Lung microvascular endothelial cell (primary cell): Measurements from ENCODE around the gene ACSL1. TPM values are rescaled to one million over a fixed set of nuclear protein-coding genes. Genes with fewer than 3 reads are reported as not detected.

Source experiments
- DNase-seq, 2 donors: peaks; one replicate each; pipeline versions ENCODE4 v3.0.0 to v3.0.0-alpha.2; 2010; ENCODE audit warnings: low read depth in 2 of 2
- total RNA-seq: library from RNA; depleted of rRNA; stranded (reverse); fragments of >200 nt; gene quantifications from 2 replicates; pipeline ENCODE4 v1.2.1, GENCODE V29; 2014

Gene ACSL1, protein sequence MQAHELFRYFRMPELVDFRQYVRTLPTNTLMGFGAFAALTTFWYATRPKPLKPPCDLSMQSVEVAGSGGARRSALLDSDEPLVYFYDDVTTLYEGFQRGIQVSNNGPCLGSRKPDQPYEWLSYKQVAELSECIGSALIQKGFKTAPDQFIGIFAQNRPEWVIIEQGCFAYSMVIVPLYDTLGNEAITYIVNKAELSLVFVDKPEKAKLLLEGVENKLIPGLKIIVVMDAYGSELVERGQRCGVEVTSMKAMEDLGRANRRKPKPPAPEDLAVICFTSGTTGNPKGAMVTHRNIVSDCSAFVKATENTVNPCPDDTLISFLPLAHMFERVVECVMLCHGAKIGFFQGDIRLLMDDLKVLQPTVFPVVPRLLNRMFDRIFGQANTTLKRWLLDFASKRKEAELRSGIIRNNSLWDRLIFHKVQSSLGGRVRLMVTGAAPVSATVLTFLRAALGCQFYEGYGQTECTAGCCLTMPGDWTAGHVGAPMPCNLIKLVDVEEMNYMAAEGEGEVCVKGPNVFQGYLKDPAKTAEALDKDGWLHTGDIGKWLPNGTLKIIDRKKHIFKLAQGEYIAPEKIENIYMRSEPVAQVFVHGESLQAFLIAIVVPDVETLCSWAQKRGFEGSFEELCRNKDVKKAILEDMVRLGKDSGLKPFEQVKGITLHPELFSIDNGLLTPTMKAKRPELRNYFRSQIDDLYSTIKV
- 3.6 and 9.2 TPM in 2 replicates for total RNA-seq

GRCh38 chr4:184825896-184826690 is at the start of gene ACSL1:
Gene ACSL1, minus strand, starts transcription at chr4:184825968. Its CDS starts 22,454 bp downstream, at chr4:184803514.
- DNase-seq, result peak; percentile 65 to 69

GRCh38 chr4:184873054-184873453 is 47.3 kb upstream of the ACSL1 start:
- no peak for DNase-seq

- DNase-seq, result no peak
Observed at GRCh38 chr4:184870718-184871117, 45.0 kb upstream of the ACSL1 start.

DNA sequence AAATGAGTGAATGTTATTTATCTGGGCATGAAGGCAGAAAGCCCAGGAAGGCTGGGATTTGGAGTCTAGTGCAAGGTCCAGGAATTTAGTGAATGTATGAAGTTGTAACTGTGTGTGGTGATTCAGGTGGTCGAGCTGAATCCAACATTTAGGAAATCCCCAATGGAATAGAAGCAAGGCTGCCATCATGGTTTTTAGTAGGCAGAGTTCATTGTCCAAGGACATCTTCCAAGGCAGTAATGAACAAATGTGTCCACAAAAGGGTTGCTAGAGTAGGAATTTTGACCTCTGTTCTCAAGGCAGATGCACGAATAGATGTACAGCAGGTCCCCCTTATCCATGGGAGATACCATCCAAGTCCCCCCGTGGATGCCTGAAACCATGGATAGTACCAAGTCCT is 42.9 kb upstream of the ACSL1 start:
- DNase-seq, result no peak

- no peak for DNase-seq
Observed at GRCh38 chr4:184863916-184864315, 38.1 kb upstream of the ACSL1 start.

GRCh38 chr4:184861047-184861446 is 35.3 kb upstream of the ACSL1 start:
- no peak for DNase-seq

GRCh38 chr4:184860018-184860779 is 34.4 kb upstream of the ACSL1 start:
- no peak for DNase-seq

DNA sequence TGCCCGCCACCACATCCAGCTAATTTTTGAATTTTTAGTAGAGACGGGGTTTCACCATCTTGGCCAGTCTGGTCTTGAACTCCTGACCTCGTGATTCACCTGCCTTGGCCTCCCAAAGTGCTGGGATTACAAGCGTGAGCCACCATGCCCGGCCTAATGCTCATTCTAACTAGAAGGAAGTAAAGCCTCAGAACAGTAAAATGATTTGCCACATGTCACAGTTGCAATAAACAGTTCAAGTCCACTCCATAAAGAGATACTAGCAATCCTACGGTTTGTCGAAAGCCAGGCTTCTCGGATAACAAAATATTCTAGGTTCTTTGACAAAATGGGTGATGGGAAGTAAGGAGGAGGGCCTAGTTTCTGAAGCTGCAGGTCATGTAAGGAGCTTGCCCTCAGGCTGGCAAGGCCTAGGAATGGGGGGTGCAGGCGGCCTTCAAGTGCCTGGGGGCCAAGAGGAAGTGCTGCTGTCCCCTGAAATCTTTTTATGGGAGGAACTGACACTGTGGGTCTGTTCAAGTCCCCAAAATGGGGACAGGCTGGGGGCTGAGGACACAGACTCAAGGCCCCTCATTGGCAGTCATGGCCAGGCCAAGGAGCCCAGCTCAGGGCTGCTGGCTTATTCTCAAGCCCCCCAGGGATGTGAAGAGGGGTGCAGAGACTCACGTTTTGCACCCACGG is 31.8 kb upstream of the ACSL1 start:
- DNase-seq, result no peak

DNA sequence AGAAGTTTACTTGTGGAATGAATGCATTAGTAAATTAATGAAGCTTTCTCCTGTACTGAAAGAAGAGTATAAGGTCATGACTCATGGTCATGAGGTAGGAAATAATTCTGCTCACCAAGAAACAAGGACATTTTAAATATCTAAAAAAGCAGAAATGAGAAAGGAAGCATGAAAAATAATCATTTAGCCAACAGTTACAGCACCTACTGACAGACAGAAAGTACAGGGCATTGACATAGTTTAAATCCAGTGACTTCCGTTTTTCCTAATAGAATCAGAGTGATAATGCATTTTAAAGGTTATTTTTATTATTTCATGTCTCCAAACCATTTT is 30.5 kb upstream of the ACSL1 start:
- DNase-seq, result no peak

DNA sequence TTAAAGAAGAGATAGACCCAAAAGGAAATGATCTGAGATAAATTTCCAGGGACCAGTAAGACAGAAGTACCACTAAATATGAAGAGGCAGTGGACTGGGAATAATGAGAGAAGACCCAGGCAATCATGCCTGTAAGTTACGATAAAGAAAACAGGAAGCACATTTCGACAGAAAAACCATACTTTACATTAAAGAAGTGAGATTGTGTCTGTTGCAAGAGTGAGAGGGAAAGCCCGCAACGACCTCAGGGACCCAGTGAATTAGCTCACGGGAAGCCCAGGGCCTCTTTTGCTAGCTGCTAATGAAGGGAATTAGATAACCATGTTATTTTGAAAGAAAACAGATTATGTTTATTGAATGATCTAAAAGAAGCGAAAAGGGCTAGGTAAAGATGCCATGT is 28.9 kb upstream of the ACSL1 start:
- no peak for DNase-seq

DNA sequence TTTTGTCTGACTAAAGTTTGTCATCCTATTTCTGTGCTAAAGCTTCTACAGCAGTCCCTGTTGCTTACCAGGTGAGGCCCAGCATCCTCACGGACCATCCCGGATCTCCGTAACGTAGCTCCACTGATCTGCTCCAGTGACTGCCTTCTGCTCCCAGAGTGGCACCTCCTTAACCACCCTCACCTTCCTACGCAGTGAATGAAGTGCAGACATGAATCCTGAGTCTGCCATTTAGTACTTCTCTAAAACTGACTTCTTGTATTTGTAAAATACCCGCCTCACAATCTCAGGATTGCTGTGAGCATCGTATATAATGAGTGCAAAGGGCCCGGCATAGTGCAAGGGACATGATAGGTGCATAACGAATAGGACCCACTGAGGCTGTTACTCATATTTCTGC is 27.7 kb upstream of the ACSL1 start:
- DNase-seq, result no peak

- no peak for DNase-seq
Observed at GRCh38 chr4:184851886-184852285, 26.1 kb upstream of the ACSL1 start.

DNA sequence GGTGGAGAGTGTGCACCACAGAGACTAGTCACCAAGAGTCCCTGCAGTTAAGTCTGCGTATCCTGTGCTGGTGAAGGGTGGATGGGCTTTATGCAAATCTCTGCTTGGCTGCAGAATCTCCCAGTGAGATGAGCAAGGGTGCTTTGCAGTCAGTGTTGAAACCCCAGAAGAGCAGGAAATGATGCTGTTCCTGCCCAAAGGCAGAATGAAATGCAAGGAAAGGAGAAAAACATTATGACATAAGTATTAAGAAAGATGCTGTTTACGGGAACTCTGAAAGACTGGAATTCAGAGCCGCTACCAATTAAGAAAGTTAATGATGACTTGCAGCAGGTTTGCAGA is 25.4 kb upstream of the ACSL1 start:
- DNase-seq, result peak in 1 of 2 donors; percentile 5

GRCh38 chr4:184850431-184851199 is 24.8 kb upstream of the ACSL1 start:
- no peak for DNase-seq

GRCh38 chr4:184850018-184850417 is 24.2 kb upstream of the ACSL1 start:
- no peak for DNase-seq

DNA sequence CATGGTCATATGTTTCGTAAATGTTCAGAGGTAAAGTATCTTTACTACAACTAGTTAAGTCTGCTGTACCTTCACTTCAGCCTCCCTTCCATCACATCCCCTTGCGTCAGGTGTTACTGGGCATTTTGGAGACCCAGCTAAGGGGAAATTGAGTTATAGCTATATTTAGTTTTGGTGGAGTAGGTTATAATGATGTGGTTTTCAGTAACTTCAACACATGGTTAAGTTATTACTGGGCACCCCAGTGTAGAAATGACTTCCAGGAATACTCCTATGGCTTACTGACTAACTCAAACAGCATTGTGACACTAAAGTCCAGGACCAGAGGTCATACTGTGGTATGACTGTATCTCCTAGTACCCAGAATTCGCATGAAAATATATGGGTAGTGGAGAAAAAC is 23.4 kb upstream of the ACSL1 start:
- DNase-seq, result no peak

DNA sequence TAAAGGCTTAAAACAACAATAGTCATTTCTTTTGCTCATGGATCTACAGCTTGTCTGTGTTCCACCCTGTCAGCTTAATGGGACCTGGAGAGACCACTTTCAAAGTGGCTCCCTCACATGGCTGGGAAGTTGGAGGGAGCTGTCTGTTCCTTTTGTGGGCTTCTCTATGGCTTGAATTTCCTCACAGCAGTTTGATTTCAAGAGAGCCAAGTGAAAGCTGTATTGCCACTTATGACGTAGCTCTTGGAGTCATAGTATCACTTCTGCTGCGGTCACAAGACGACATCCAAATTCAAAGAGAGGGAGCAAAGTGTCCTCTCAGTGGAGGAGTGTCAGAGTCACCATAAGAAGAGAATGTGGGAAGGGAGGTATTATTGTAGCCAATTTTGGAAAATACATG is 22.7 kb upstream of the ACSL1 start:
- DNase-seq, result no peak

GRCh38 chr4:184846531-184846930 is 20.8 kb upstream of the ACSL1 start:
- DNase-seq, result no peak

DNA sequence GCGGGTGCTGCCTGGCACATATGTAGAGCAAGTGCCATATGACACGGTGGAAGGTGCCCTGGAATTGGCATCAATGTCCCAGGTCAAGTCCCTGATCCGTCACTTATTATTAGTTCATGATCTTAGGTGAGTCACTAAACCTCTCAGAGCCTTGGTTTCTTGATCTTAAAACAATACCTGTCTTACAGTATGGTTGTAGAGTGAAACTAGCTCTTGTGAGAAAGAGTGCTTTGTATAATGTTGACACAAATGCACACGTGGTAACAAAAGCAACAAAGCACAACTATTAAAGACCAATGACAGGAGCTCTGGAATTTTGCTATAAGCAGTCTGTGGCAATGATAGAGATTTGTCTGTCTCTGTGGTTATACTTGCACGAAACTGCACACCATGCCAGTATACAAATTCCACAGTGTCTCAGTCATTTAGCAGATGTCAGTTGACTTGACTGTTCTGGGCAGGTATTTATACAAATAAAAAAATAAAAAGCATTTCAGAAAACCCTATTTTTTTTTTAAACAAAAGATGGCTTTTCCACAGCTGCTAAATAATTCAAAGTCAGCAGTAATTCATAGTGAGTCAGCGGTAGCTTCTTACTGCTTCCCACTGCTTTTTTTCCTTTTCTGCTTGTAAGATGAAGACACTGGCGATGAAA is 19.7 kb upstream of the ACSL1 start:
- DNase-seq, result no peak

DNA sequence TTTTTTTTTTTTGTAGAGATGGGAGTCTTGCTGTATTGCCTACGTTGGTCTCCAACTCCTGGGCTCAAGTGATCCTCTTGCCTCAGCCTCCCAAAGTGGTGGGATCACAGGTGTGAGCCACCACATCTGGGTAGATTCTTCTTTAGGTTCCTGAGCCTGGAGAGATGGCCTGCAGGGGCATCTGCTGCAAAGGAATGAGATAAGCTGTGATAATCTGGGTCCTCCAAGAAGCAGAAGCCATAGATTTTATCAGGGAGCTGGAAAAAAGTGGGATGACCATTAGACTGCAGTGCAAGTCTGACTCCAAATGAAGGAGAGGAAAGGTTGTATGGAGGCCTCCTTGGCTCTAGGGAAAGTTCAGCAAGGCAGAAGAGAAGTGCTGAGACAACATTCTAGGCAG is 19.0 kb upstream of the ACSL1 start:
- no peak for DNase-seq
